ENCODE measurements around the gene COPS9. TPM values are rescaled to one million over a fixed set of nuclear protein-coding genes. Genes with fewer than 3 reads are reported as not detected.

COPS9 gene
- total RNA-seq, 1 donor from 2014 or later, result 109 TPM

DNA sequence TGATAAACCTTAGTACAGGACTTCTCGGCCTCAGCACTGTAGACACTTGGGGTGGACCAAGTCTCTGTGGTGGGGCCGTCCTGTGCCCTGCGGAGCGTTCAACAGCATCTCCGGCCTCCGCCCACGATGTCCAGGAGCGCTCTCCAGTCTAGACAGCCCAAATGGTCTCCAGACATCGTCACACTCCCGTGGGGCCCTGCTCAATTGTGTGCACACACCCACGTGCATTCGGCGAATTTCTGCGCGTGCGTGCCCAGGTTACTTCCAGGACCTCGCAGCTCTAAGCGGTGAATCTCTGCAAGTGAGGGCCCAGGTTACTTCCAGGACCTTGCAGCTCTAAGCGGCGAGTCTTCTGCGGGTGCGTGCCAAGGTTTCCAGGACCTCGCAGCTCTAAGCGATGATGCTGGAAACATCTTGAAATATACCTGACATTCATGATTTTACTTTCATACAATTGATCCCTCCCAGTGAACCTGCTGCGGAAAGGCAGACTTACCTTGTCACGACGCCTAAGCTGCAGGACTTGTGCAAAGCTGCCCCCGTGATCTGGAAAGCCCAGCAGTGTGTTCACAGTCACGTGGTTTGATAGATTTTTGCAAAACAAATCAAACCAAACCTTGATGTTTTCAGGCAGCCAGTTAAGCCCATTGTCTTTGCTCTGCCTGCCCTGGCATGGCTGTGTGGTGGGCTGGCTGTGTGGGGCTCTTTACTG, 20.5 kb upstream of the COPS9 start:
- ATAC-seq, result no peak
- no peak overlapping the region for H3K27ac ChIP-seq
- TF ChIP-seq, protein P1, sequence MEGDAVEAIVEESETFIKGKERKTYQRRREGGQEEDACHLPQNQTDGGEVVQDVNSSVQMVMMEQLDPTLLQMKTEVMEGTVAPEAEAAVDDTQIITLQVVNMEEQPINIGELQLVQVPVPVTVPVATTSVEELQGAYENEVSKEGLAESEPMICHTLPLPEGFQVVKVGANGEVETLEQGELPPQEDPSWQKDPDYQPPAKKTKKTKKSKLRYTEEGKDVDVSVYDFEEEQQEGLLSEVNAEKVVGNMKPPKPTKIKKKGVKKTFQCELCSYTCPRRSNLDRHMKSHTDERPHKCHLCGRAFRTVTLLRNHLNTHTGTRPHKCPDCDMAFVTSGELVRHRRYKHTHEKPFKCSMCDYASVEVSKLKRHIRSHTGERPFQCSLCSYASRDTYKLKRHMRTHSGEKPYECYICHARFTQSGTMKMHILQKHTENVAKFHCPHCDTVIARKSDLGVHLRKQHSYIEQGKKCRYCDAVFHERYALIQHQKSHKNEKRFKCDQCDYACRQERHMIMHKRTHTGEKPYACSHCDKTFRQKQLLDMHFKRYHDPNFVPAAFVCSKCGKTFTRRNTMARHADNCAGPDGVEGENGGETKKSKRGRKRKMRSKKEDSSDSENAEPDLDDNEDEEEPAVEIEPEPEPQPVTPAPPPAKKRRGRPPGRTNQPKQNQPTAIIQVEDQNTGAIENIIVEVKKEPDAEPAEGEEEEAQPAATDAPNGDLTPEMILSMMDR (IDR thresholded peaks at IDR 0.05), result no peak
- H3K4me3 ChIP-seq, result no peak overlapping the region
- H3K27me3 ChIP-seq (ENCODE audit: low read depth), result peaks cover 4% of the 10 kb centered on the region
- no peaks in the 10 kb centered on the region for H3K4me1 ChIP-seq
- peak; percentile 30 for DNase-seq
- H3K9me3 ChIP-seq, result no peaks in the 10 kb centered on the region
- no peaks in the 10 kb centered on the region for H3K36me3 ChIP-seq
- intact Hi-C loops (cut with DNase I), result no loop called here

DNA sequence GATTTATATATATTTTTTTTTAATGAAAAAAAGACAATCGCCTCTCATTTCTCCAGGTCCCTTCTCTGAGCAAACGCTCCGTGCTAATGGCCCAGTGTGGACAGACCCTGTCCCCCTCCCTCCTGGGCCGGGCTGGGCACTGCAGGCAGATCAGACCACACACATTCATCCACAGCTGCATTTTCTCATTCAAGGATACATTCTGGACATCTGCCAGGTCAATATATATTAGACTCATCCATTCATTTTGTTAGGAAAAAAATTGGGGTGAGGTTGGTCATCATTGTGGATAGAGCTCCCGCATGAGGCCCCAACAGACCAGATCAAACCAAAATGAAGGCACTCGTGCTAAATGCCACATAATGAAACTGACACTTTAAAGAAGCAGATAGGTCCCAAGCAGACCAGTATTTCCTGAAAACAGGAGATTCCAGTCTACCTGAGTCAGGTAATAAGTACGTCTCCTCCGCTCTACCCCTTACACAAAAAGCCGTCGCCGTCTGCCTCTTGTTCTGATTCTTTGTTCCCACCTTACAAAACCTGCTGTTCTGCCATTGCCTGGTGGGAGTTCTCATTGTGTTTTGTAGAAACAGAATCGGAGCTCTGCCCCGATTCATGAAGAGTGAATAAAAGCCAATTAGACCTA, 19.8 kb upstream of the COPS9 start:
- Histone ChIP-seq H3K4me3 (no peak overlapping the region), H3K4me1 (no peaks in the 10 kb centered on the region), H3K27ac (no peak overlapping the region), H3K36me3 (no peaks in the 10 kb centered on the region), H3K27me3 (ENCODE audit: low read depth) (peaks cover 6% of the 10 kb centered on the region), H3K9me3 (no peaks in the 10 kb centered on the region)
- no peak for ATAC-seq
- no peak for DNase-seq
- intact Hi-C loops (cut with DNase I), result no loop called here
- TF ChIP-seq, protein P1 (IDR thresholded peaks at IDR 0.05), result no peak

DNA sequence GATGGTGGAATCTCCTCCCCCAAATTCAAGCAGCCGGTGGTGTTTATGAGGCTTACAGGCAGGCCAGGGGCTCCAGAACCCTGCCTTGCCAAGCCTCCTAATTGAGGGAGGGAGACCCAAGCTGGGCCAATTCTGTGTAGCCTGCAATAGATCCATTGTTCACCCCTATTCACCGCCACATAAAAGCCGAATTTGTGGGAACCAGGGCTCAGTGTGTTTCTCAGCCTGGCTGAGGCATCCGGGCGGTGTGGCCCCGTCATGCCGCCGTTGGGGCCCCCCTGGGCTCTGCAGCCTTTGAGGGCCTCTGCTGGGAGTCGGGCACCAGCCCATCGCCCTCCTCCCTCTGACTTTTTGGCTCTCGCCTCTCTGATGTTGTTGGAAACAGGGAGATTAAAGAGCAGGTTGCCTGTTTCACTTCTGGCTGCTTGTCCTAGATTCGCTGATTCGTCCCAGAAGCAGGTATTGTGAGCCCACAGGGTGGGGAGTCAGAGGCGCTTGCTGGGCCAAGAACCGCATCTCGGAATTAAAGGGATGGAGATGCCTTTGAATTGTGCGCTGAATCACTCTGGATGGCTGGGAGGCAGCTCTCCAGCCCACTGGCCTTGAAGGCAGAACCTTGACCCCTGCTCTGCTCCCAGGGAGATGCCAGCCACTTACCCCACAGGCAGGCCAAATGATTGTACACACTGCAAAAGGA, 19.1 kb upstream of the COPS9 start:
- TF ChIP-seq, protein P1 (IDR thresholded peaks at IDR 0.05), result no peak
- H3K9me3 ChIP-seq, result no peaks in the 10 kb centered on the region
- no peaks in the 10 kb centered on the region for H3K4me1 ChIP-seq
- no peak overlapping the region for H3K27ac ChIP-seq
- ATAC-seq (no peak), DNase-seq (no peak)
- H3K36me3 ChIP-seq, result no peaks in the 10 kb centered on the region
- intact Hi-C loops (cut with DNase I), result no loop called here
- H3K27me3 ChIP-seq (ENCODE audit: low read depth), result peaks cover 6% of the 10 kb centered on the region
- H3K4me3 ChIP-seq, result no peak overlapping the region

DNA sequence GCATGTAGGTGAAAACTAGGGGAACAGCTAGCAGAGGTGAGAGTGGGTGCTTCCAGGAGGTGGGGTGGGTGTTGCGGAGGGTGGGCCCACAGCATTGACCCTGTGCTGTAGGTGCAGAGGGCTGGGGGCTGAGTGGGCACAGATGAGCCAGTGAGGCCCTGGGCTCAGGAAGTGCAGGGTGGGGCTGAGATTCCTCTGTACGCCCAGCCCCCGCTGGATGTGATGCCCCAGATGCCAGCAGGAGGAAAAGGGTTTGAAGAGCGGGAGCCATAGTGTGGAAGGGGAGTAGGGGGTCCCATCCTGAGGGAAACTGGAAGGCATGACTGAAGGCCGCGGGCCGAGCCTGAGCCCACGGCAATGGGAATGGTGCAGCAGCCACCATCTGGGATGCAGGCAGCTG, 18.5 kb upstream of the COPS9 start:
- ATAC-seq (no peak), DNase-seq (peak; percentile 24)
- Histone ChIP-seq H3K9me3 (no peaks in the 10 kb centered on the region), H3K4me3 (no peak overlapping the region), H3K27ac (no peak overlapping the region), H3K36me3 (no peaks in the 10 kb centered on the region), H3K27me3 (ENCODE audit: low read depth) (peaks cover 10% of the 10 kb centered on the region), H3K4me1 (no peaks in the 10 kb centered on the region)
- intact Hi-C loops (cut with DNase I), result no loop called here
- TF ChIP-seq, protein P1 (IDR thresholded peaks at IDR 0.05), result no peak

DNA sequence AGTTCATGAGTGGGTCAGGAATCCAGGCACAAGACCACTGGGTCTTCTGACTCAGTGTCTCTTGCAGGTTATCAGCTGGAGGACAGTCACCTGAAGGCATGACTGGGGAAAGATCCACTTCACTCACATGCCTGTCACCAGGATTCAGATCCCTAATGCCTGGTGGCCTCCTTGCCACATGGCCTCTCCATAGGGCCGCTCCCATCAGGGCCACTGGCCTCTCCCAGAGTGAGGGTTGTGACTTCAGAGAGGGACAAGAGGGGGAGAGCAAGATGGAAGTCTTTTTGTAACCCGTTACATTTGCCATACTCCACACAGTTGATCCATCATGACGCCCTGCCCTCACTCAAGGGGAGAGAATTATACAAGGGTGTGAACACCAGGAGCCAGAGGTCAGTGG, 17.3 kb upstream of the COPS9 start:
- peaks cover 19% of the 10 kb centered on the region for H3K27me3 ChIP-seq (ENCODE audit: low read depth)
- H3K4me1 ChIP-seq, result no peaks in the 10 kb centered on the region
- ATAC-seq, result no peak
- TF ChIP-seq, protein P1 (IDR thresholded peaks at IDR 0.05), result no peak
- H3K9me3 ChIP-seq, result no peaks in the 10 kb centered on the region
- H3K36me3 ChIP-seq, result no peaks in the 10 kb centered on the region
- H3K27ac ChIP-seq, result no peak overlapping the region
- H3K4me3 ChIP-seq, result no peak overlapping the region
- DNase-seq, result no peak
- intact Hi-C loops (cut with DNase I), result no loop called here

All from lower lobe of right lung (tissue), 2 donors.